ENCODE measurements around the gene TTLL8.
"Not testable (repeated sequence)": the region's sequence is repeated elsewhere in the genome, so short reads cannot be mapped to it uniquely, and the experiment has no call there.

- TF ChIP-seq, protein P1, sequence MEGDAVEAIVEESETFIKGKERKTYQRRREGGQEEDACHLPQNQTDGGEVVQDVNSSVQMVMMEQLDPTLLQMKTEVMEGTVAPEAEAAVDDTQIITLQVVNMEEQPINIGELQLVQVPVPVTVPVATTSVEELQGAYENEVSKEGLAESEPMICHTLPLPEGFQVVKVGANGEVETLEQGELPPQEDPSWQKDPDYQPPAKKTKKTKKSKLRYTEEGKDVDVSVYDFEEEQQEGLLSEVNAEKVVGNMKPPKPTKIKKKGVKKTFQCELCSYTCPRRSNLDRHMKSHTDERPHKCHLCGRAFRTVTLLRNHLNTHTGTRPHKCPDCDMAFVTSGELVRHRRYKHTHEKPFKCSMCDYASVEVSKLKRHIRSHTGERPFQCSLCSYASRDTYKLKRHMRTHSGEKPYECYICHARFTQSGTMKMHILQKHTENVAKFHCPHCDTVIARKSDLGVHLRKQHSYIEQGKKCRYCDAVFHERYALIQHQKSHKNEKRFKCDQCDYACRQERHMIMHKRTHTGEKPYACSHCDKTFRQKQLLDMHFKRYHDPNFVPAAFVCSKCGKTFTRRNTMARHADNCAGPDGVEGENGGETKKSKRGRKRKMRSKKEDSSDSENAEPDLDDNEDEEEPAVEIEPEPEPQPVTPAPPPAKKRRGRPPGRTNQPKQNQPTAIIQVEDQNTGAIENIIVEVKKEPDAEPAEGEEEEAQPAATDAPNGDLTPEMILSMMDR (IDR thresholded peaks at IDR 0.05; ENCODE audit: low read length), result not testable (repeated sequence)
- TF ChIP-seq EZH2 (IDR thresholded peaks at IDR 0.05; ENCODE audit: borderline replicate concordance, low read length), result not testable (repeated sequence)
These were observed 28.9 kb upstream of the TTLL8 start for GRCh38 chr22:50086975-50087374.

Measured in OCI-LY1 (cell line).